ENCODE measurements around the gene MAB21L1.

The MAB21L1 gene

GRCh38 chr13:35475960-35476943, at the start of gene MAB21L1:
Gene MAB21L1, minus strand, starts transcription at chr13:35476689. Its CDS starts 551 bp downstream, at chr13:35476138.
- DNase-seq (ENCODE audit: low read depth): no peak

- no peak for DNase-seq (ENCODE audit: low read depth)
Observed at GRCh38 chr13:35524171-35524570, 47.7 kb upstream of the MAB21L1 start.

DNA sequence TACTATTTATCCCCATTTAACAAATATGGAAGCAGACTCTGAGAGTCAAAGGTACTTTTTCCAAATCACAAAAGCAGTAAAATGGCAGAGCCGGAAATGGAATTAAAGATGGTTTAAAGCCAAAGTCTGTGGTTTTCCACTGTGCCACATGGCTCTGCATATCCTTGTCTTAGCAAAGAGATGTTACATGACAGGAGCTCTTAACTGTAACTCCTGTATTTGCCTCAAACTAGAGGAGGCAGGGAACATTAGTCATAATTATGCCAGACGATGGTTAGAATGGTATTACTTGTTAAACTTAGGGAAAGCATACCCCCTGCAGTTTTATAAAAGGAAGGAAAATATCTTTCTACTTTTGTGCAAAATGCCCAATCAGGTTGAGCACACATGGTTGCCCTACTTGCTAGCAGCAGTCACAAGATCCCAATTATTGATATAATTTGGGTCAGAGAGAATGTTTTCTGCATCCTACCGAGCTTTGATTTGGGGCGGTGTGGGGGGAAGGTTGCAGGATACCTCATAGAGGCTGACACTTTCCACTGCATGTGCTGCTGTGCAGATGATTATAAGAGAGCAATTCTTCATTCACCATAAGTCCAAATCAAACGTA, 42.0 kb upstream of the MAB21L1 start:
- DNase-seq (ENCODE audit: low read depth): no peak

DNA sequence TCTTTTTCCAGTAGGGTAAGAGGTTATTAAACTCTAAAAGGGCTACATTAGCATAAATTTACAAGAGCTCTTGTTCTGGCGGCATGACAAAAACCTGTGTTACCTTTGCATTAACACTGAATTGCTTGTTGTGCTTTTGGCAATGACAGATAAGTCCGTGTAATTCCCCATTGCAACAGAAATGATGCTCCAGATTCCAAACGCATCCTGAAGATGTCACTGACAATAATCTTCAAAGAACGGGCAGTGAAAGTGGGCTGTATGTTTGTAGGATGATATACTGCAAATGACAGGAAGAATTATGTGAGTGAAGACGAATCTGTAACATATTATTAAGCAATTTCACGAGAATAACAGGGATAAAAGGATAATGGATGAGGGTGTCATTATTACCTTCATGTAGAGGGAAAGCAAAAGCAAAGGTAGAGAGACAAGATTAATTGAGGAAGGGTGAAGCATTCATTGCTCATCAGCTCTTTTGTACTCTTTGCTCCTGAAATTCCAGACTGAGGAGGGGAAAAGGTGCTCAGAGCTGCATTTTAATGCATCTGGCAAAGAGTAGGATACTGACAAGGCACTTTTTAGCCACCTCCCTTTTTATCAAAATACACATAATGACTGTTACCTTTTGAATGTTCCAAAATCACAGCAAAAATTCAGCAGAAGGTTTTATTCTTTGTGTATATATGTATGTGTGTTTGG, 38.5 kb upstream of the MAB21L1 start:
- no peak for DNase-seq (ENCODE audit: low read depth)

DNA sequence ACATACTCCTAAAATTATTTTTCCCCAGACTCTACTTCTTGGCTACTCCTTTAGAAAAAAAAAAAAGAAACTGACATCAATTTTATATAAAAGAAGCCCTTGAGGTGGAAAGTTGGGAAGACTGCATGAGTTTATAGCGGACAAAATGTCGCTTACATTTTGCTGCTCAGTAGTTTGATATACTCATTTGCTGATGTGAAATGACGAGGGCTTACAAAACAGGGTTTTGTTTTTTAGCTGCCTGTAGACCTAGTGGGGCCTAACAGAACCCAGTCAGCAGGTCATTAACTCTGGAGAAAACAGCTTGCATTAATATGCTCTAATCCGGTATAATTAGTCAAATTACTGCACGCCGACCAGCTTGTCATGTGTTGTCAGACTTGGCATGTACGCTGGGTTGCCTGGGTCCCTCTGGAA, 37.6 kb upstream of the MAB21L1 start:
- DNase-seq (ENCODE audit: low read depth): no peak

DNA sequence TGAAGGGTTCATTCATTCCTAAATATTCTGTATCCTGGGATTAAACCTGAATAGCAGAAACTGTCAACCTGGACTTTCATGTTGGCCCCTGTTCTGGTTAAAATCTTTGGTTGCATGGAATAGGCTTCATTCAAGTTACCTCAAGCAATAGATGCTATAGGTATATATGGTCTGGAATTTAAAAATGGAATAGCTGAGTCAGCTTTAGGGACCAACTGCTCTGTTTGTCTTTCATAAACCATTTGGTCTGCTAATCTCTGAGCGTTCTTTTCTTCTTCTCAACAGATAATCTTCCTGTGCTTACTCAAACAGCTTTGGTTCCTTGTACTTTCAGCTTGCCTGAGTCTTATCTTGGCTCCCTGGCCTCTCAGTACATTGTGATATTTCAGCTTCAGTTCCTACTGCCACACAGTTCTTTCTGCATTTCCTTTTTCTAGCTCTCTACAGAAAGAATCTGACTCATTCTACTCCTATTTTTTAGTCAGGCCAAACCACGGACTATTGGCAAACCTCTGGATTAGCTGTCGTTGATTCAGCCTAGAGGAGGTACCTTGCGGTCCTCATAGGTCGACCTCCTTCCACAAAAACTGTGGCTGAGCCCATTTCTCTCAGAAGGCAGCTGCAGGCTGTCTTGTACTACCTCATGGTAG, 35.9 kb upstream of the MAB21L1 start:
- no peak for DNase-seq (ENCODE audit: low read depth)

DNA sequence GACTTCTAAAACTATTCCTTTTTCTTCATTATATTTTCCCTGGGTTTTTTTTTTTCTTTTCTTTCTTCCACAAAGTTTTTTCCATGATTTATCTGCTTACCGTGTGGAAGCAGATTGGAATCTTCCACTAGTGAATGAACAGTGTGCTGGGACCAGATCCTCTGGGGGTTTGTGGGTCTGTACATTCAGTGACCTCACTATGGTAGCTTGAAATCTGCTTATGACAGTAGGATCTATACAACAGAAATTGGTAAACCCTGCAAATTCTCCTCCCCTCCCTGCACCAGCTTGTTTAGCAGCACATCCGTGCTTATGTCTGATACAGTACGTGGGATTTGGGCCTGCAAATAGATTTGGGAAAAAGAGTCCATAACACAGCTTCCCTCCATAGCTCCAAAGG, 26.0 kb upstream of the MAB21L1 start:
- no peak for DNase-seq (ENCODE audit: low read depth)

DNA sequence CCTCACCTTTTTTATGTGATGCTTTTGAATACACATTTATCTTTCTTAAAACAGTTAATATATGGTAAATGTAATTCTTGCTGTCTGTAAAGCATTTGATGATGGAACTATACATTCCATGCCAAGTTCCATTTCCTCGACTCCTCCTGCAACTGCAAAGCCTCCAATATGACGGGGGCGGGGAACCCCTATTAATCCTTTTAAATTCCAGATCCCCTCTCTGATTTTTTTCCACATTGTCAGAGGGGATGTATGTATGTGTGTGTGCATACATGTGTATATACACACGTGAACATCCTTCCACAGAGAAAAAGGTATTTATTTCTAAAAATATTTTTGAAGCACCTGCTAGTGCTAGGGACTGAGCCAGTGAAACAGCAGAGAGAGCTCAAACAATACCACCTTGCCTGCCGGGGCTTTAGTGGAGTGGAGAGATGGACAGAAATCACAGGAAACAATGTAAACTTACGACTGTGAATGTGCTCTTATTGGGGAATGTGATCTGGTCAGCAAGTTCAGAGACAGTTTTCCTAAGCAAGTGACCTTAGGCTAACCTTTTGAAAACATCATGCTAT, 25.3 kb upstream of the MAB21L1 start:
- DNase-seq (ENCODE audit: low read depth): no peak

- DNase-seq (ENCODE audit: low read depth): no peak
Observed at GRCh38 chr13:35500144-35500543, 23.7 kb upstream of the MAB21L1 start.

- no peak for DNase-seq (ENCODE audit: low read depth)
Observed at GRCh38 chr13:35499676-35500075, 23.2 kb upstream of the MAB21L1 start.

DNA sequence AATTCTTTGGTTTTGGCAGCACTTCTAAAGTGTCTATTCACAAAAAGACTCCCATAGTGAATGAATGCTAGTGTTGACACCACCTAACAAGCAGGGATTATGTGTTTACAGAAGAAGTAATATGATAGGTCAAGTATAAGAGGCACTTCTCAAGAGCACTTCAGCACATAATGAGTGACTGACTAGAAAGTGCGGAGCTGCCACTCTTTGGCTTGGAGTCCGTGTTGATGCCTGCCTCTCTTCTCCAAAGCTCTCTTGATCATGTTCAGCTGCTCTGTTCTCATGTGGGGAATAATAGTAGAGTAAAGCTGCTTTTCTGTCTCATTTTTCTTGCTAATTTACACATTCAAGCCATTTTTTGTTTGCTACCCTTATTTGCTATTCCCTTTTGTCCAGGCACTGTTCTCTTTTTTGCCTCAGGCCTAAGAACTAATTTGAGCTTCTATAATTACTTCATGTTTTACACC, 22.7 kb upstream of the MAB21L1 start:
- no peak for DNase-seq (ENCODE audit: low read depth)

GRCh38 chr13:35498231-35498630, 21.7 kb upstream of the MAB21L1 start:
- DNase-seq (ENCODE audit: low read depth): no peak

DNA sequence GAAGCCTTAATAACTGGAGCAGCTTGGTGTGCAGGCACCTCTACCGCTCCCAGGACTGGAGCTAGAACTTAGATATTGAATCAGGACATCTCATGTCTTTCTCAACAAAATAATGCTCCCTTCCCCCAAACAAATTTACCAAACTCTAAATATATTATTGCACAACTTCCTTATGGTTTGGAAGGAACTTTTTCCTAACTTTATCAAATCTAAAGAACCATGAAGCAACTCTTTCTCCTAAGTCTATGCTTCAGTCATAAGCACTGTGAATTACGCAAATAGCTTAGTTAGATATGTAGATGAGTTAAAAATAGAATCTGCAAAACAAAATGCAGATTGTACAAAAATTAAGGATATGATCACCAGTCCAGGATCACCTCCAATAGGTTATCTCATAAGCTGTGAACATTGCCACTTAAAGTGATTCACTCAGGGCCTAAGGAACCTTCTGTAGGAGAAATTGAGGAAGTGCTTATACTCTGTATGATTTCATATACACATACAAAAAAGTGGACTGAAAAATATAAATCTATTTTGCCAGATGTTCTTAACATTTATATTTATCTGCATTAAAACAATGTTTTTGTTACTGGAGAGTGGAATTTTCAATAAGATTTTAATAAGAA, 20.4 kb upstream of the MAB21L1 start:
- no peak for DNase-seq (ENCODE audit: low read depth)

DNA sequence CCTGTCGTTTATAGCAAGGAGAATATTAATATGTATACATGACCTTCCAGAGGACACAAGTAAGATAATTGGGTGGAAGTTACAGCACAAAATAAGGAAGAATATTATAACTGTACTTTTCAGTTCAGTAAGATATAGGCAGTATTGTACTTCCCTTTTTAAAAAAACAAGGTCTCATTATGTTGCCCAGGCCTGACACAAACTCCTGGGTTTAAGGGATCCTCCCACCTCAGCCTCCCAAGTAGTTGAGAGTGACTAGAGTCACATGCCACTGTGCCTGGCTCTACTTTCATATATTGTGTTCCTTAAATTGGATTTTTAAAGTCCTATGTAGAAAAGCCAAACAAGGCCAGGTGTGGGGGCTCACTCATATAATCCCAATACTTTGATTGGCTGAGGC, 19.5 kb upstream of the MAB21L1 start:
- DNase-seq (ENCODE audit: low read depth): no peak

DNA sequence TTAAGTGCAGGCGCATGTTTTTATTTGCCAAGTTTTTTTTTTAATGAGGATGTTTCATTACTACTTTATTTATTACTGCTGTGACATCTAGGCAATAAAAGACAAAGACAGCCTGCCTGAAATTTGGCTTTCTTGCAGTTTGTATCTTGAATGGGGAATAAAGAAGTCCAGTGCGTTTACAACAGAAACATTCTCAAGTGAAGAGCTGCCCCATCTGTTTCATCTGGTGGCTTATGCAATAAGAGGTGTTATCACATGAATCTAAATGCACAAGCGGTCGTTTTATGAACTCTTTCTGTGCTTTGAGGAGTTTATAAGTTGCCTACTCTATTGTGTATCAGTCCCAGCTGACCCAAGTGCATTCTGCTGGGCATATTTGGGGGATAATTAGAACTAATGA, 12.6 kb upstream of the MAB21L1 start:
- DNase-seq (ENCODE audit: low read depth): no peak

DNA sequence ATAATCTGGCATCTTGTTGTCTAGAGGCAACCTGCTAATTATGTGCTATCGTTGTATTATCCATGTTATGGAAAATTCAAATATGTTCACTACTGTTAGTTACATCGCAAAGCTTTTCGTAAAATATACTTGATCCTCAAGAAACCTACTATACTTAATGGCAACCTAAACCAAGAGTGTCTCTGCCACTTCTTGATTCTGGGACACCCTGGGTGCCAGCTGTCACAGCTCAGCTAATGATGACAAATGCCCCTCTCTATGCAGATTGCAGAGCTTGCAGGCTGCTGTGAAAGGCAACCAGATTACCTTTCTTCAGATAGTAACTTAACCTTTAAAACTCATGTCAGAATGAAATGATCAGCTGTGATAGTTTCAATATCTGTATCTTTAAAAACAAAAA, 8.9 kb upstream of the MAB21L1 start:
- DNase-seq (ENCODE audit: low read depth): no peak

GRCh38 chr13:35484384-35484783, 7.9 kb upstream of the MAB21L1 start:
- no peak for DNase-seq (ENCODE audit: low read depth)

- DNase-seq (ENCODE audit: low read depth): no peak
Observed at GRCh38 chr13:35483761-35484160, 7.3 kb upstream of the MAB21L1 start.

DNA sequence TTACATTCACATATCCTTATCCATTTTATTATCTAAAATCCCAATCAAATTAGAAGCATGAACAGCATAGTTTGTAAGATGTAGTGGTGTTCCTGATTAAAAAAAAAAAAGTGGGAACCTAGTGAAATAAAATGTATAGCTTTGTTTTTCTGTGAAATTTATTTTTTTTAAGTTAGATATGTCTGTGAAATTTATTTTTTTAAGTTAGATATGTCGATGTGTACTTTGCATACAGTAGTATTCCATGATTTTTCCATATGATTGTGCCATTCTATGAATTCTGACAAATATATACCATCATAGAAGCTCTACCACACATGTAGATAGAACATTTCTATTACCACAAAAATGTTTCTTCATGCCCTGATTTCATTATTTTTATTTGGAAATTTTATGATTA, 6.0 kb upstream of the MAB21L1 start:
- DNase-seq (ENCODE audit: low read depth): no peak

- no peak for DNase-seq (ENCODE audit: low read depth)
Observed at GRCh38 chr13:35481777-35482176, 5.3 kb upstream of the MAB21L1 start.

- no peak for DNase-seq (ENCODE audit: low read depth)
Observed at GRCh38 chr13:35480346-35480745, 3.9 kb upstream of the MAB21L1 start.

All from stimulated activated CD8-positive, alpha-beta memory T cell treated with anti-CD3 and anti-CD28 coated beads, Interleukin-15, amount 100 ng/mL, for 24 hours (primary cell).